ENCODE data around the gene THOC6. TPM values are rescaled to one million over a fixed set of nuclear protein-coding genes. Genes with fewer than 3 reads are reported as not detected.

The THOC6 gene
- polyA plus RNA-seq, 6 donors from 2014 or later: 35.7 to 75.7 (median 48.3) TPM

DNA sequence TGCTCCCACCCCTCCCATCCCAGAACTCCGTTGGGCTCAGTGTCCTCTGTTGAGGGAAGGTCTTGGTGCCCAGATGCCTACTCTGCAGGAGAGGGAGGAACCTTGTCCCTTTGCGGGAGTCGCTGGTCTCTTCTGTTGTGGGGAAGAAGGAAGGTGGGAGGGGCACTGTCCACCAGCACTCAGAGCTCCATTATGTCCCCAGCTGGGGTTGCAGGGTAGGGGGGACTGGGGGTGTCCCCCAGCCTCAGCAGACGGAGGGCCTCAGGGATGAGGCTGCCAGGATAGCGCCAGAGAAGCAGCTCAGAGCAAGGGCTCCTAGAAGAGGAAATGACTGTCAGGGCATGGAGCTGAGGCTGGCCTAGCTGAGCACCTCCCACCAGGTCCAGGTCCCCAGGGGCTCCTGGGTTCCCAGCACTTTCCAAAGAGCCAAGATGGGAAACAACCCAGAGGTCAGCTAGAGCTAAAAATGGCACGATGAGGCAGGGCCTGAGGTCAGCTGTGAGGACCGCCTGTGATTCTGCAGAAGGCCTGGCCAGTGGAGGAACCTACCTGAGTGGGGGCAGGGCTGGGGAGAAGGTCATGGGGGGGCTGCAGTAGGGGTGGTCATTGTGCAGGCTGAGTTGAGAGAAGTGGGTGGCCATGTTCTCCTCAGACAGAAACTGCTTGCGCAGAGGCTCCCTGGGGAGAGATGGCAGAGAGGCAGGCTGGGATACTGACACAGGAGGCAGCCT lies 986 bp upstream of the THOC6 start:
- Mint-ChIP-seq H3K4me1 (peaks cover 36 to 57% (median 56%) of the 10 kb centered on the region in 3 donors), H3K9me3 (peaks cover 0 to 4% (median 0%) of the 10 kb centered on the region in 7 donors), H3K27ac (peak overlapping the region in 5 of 6 donors; percentile 27 to 99 (median 43)), H3K36me3 (no peaks in the 10 kb centered on the region), H3K4me3 (peak overlapping the region; percentile 82 to 97 (median 95)), H3K27me3 (peaks cover 0 to 5% (median 0%) of the 10 kb centered on the region in 3 donors)
- DNase-seq (no peak), ATAC-seq (ENCODE audit: low read depth in 2 of 2) (no peak)

DNA sequence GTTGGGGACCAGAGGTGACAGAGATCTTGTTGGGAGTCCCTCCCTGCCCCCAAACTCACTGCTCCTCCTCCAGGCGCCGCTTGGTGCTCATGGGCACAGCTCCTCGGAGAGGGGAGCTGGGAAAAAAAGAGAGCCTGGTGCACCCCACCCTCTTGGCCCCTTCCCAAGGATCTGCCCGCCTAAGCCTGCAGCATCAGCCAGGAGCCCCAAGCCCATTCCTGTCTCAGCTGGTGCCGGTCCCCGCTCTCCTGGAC lies 493 bp upstream of the THOC6 start:
- H3K4me1 Mint-ChIP-seq: peaks cover 39 to 58% (median 57%) of the 10 kb centered on the region in 3 donors
- no peaks in the 10 kb centered on the region for H3K36me3 Mint-ChIP-seq
- H3K27me3 Mint-ChIP-seq: peaks cover 0 to 4% (median 3%) of the 10 kb centered on the region in 3 donors
- DNase-seq (no peak), ATAC-seq (ENCODE audit: low read depth in 2 of 2) (no peak)
- peak overlapping the region; percentile 14 to 99 (median 63) for H3K27ac Mint-ChIP-seq
- peak overlapping the region; percentile 82 to 97 (median 95) for H3K4me3 Mint-ChIP-seq
- H3K9me3 Mint-ChIP-seq: peaks cover 0 to 4% (median 0%) of the 10 kb centered on the region in 7 donors

DNA sequence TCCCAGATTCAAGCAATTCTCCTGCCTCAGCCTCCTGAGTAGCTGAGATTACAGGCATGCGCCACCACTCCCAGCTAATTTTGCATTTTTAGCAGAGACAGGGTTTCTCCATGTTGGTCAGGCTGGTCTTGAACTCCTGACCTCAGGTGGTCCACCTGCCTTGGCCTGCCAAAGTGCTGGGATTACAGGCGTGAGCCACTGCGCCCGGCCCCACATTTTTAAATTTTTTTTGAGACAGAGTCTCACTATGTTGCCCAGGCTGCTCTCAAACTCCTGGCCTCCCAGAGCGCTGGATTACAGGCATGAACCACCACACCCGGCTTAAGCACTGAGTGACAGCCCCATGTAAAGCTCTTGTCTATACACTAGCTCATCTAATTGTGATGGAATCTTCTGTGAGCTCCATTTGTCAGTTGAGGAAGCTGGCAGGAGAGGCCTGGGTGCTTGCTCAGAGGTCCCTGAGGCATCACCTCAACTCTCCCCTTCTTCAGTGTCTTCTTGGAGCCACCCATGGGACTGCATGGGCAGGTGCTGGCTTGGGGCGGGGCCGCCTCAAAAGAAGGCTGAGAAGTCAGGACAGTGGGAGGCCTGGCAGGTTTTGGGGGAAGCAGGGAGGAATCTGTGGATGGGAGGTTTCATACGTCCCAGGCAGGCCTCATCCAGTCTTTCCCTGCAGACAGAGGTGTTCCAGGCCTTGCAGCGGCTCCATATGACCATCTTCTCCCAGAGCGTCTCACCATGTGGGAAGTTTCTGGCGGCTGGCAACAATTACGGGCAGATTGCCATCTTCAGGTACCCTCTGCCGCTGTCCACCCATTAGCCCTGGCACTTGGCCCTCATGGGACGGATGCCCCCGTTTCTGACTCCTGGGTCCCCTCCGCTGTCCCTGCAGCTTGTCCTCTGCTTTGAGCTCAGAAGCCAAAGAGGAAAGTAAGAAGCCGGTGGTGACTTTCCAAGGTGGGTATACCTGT lies 1.5 kb downstream of the THOC6 start:
- H3K36me3 Mint-ChIP-seq: no peaks in the 10 kb centered on the region
- H3K4me1 Mint-ChIP-seq: peaks cover 42 to 53% (median 51%) of the 10 kb centered on the region in 3 donors
- no peaks in the 10 kb centered on the region for H3K9me3 Mint-ChIP-seq
- no peak for DNase-seq
- ATAC-seq (ENCODE audit: low read depth in 2 of 2): no peak
- peak overlapping the region in 1 of 8 donors; percentile 20 for H3K4me3 Mint-ChIP-seq
- H3K27ac Mint-ChIP-seq: peak overlapping the region in 1 of 6 donors; percentile 50
- peaks cover 10 to 23% (median 19%) of the 10 kb centered on the region in 3 donors for H3K27me3 Mint-ChIP-seq

DNA sequence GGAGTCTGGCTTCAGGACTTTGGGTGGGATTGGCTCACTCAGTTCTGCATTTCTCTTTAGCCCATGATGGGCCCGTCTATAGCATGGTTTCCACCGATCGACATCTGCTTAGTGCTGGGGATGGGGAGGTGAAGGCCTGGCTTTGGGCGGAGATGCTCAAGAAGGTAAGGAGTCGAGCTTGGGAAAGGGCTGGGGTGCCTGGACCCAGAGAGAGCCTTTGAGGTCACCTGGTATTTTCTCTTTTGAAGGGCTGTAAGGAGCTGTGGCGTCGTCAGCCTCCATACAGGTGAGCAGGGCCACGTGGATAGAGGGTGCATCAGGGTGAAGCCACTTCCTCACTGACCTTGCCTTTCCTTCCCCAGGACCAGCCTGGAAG lies 2.2 kb downstream of the THOC6 start:
- Mint-ChIP-seq H3K36me3 (no peaks in the 10 kb centered on the region), H3K27me3 (peaks cover 10 to 30% (median 26%) of the 10 kb centered on the region in 3 donors), H3K4me3 (peak overlapping the region in 1 of 8 donors; percentile 38), H3K9me3 (no peaks in the 10 kb centered on the region), H3K27ac (no peak overlapping the region), H3K4me1 (peaks cover 42 to 49% (median 46%) of the 10 kb centered on the region in 3 donors)
- DNase-seq (no peak), ATAC-seq (ENCODE audit: low read depth in 2 of 2) (no peak)

DNA sequence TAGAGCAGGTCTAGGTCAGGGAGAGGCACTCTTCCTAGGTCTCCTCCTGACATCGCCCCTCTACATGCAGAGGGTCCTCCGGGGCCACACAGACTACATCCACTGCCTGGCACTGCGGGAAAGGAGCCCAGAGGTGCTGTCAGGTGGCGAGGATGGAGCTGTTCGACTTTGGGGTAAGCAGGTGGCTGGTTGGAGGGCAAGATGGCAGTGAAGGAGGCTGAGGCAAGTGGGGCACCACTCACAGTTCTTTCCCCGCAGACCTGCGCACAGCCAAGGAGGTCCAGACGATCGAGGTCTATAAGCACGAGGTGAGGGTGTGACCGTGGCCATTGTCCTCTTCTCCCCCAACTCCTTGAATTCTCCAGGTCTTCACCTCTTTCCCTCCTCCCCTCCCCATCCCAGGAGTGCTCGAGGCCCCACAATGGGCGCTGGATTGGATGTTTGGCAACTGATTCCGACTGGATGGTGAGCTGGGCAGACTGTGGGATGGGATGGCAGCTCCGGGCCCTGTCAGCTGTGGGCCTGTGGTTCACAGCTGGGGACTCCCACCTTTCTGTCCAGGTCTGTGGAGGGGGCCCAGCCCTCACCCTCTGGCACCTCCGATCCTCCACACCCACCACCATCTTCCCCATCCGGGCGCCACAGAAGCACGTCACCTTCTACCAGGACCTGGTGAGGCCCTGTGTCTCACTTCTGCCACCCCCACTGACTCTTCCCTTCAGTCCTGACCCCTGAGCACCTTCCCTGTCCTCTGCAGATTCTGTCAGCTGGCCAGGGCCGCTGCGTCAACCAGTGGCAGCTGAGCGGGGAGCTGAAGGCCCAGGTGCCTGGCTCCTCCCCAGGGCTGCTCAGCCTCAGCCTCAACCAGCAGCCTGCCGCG lies 3.0 kb downstream of the THOC6 start:
- H3K27ac Mint-ChIP-seq: peak overlapping the region in 1 of 6 donors; percentile 57

DNA sequence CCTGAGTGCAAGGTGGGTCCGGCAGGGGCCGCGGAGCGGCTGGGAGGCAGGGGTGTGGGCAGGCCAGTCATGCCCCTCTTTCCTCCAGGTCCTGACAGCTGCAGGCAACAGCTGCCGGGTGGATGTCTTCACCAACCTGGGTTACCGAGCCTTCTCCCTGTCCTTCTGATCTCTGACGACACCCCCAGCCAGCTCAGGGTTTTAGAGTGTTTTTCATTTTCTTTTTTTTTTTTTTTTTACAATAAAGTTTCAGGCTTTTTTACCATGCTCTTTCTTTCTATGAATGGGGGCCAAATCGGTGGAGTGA lies 3.6 kb downstream of the THOC6 start:
- peak overlapping the region in 1 of 8 donors; percentile 8 for H3K4me3 Mint-ChIP-seq
- no peak overlapping the region for H3K27ac Mint-ChIP-seq
- H3K4me1 Mint-ChIP-seq: peaks cover 33 to 36% (median 36%) of the 10 kb centered on the region in 3 donors
- peaks cover 18 to 44% (median 41%) of the 10 kb centered on the region in 3 donors for H3K27me3 Mint-ChIP-seq
- H3K9me3 Mint-ChIP-seq: no peaks in the 10 kb centered on the region
- ATAC-seq (ENCODE audit: low read depth in 2 of 2) (no peak), DNase-seq (no peak)
- no peaks in the 10 kb centered on the region for H3K36me3 Mint-ChIP-seq

More for the DNA sequence above, 3.0 kb downstream of the THOC6 start:
- no peak for ATAC-seq (ENCODE audit: low read depth in 2 of 2)
- peaks cover 15 to 38% (median 35%) of the 10 kb centered on the region in 3 donors for H3K27me3 Mint-ChIP-seq
- H3K9me3 Mint-ChIP-seq: no peaks in the 10 kb centered on the region
- no peaks in the 10 kb centered on the region for H3K36me3 Mint-ChIP-seq
- H3K4me1 Mint-ChIP-seq: peaks cover 37 to 42% (median 39%) of the 10 kb centered on the region in 3 donors
- peak overlapping the region in 1 of 8 donors; percentile 38 for H3K4me3 Mint-ChIP-seq
- no peak for DNase-seq

DNA sequence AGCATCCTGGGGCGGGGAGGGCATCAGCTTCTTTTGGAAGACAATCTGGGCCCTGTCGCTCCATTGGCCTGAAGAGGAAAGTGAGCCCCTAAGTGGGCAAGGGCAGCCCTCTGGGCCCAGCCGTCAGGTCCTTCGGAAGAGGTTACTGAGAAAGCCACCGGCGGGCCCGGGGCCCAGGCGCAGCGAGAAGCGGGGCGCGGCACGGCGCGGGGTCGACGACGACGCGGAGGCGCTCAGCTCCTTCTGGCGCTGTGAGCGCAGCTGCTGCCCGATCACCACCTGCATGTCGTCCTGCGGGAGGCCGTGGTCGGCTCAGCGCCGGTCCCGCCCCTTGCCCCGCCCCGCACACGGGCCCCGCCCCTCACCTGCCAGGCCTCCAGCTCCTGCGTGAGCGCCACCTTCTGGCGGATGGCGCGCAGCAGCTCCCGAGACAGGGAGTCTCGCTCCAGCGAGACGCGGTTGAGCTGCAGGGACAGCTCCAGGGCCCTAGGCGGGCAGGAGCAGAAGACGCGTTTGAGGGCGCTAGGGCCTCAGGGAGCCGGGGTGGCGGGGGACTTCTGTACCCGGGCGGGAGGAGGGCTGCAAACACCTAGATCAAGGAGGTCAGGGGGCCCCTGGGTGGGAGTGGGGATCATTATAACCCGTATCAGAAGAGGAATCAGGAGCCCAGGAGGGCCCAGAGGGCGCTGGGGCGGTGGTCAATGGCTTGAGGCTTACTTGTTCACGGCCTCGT lies 4.3 kb downstream of the THOC6 start:
- Mint-ChIP-seq H3K36me3 (no peaks in the 10 kb centered on the region), H3K4me1 (peaks cover 26 to 29% (median 29%) of the 10 kb centered on the region in 3 donors), H3K9me3 (no peaks in the 10 kb centered on the region), H3K27me3 (peaks cover 25 to 51% (median 48%) of the 10 kb centered on the region in 3 donors), H3K4me3 (peak overlapping the region in 6 of 8 donors; percentile 40 to 76 (median 53)), H3K27ac (peak overlapping the region in 4 of 6 donors; percentile 44 to 81 (median 53))
- DNase-seq (peak; percentile 73), ATAC-seq (ENCODE audit: low read depth in 2 of 2) (peak; percentile 22 to 41)

DNA sequence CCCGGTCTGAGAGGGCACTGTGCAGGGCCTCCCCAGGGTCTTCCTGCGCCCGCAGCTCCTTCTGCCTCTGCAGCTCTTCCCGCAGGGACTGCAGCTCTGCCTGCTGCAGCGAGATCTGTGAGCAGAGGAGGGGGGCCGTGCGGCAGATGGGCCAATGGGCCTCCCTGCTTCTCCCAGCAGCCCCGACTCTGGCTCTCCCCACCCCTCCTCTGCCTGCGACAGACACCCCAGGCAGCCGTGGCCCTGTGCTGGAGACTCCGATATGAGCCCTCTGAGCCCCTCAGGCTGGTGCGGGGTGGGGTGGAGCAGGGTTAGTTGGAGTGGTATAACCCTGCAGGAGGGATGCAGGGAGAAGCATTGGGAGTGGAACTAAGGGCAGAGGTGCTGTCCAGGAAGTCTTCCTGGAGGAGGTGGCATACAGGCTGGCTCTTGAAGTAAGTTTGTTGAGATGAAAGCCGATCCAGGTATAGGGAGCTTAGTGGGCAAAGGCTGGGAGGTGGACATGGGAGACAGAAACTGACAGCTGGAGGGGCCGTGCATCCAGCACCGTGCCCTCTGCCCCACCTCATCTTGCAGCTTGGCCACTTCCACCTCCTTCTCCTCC lies 5.0 kb downstream of the THOC6 start:
- peak overlapping the region in 1 of 6 donors; percentile 41 for H3K27ac Mint-ChIP-seq
- no peaks in the 10 kb centered on the region for H3K9me3 Mint-ChIP-seq
- H3K27me3 Mint-ChIP-seq: peaks cover 31 to 58% (median 54%) of the 10 kb centered on the region in 3 donors
- peaks cover 24 to 26% (median 24%) of the 10 kb centered on the region in 3 donors for H3K4me1 Mint-ChIP-seq
- peak overlapping the region in 4 of 8 donors; percentile 21 to 61 (median 56) for H3K4me3 Mint-ChIP-seq
- H3K36me3 Mint-ChIP-seq: no peaks in the 10 kb centered on the region
- DNase-seq: no peak
- no peak for ATAC-seq (ENCODE audit: low read depth in 2 of 2)

DNA sequence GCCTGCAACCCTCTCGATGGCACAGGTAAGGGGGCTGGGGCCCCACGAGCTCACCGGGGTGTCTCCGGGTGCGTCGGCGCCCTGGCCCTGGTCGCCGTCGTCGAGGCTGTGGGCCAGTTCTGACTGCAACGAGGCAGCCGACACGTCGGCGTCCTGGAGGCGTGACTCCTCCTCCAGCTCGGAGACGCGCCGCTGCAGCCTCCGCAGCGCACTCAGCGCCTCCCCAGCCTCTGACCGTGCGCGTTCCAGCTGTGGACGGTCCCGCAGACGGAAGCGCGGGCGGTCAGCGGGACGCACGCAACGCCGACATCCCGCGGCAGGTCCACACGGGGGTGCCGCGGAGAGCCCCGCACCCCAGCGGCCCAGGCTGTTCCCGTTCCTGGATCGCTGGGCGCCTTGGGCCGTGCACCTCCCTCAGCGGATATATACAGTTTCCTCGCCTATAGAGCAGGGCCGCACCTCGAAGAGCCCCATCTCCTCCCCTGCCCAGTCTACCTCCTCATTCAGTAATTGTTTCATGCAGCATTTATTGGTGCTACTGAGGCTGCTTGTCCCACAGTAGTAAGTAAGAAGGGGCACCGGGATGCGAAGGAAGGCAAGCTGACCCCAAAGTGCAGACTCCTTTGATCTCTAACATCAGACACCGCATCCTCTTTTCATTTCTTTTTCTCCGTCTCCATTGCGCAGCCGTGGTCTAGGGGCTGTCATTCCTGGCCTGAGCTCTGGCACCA lies 5.8 kb downstream of the THOC6 start:
- ATAC-seq (ENCODE audit: low read depth in 2 of 2): no peak
- Mint-ChIP-seq H3K9me3 (no peaks in the 10 kb centered on the region), H3K27me3 (peaks cover 36 to 66% (median 63%) of the 10 kb centered on the region in 3 donors), H3K27ac (peak overlapping the region in 1 of 6 donors; percentile 57), H3K4me1 (peaks cover 18 to 21% (median 19%) of the 10 kb centered on the region in 3 donors), H3K36me3 (no peaks in the 10 kb centered on the region), H3K4me3 (peak overlapping the region in 3 of 8 donors; percentile 37 to 53 (median 53))
- DNase-seq: no peak

DNA sequence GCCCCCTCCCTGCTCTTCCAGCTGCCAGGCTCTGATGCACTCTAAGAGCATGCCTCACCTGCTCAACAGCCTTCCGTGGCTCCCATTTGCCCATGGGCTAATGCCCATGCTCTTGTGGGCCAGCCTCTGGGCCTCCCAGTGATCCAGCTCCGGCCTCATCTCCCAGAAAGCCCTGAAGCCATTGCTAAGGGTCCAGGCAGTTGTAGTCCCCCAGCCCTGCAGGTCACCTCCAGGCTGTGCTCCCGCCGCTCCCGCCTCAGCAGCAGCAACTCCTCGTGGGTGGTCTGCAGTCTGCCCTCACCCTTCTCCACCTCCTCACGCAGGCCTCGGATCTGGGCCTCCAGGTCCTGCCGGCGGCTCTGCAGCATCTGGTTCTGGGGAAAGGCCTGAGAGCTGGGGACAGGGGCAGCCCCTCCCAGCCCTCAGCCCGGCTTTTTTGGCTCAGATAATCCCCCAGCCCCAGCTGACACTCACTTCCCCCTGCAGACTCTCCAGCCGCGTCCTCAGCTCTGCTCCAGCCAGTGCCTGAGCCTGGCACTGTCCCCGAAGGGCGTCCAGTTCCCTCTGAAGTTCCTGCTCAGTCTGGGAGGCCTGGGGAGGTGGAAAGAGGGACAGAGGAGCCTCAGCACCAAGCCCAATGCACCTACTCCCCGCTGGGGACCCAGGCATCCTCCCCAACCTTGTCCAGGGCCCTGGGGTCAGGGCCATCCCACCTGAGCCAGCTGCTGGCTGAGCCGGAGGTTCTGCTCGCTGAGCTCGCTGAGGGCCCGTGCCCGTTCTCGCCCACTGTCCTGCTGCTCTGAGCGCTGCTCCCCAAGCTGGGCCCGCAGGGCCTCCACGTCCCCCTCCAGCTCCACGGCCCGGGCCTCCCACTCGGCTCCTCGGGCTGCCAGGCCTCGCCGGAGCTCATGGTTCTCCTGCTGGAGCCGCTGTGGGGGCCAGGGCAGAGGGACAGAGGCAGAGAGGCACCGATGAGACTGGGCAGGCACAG lies 6.7 kb downstream of the THOC6 start:
- H3K36me3 Mint-ChIP-seq: no peaks in the 10 kb centered on the region
- H3K27me3 Mint-ChIP-seq: peaks cover 39 to 75% (median 71%) of the 10 kb centered on the region in 3 donors
- no peaks in the 10 kb centered on the region for H3K9me3 Mint-ChIP-seq
- no peak for ATAC-seq (ENCODE audit: low read depth in 2 of 2)
- DNase-seq: no peak
- H3K4me3 Mint-ChIP-seq: peak overlapping the region in 4 of 8 donors; percentile 6 to 61 (median 36)
- peaks cover 17 to 22% (median 21%) of the 10 kb centered on the region in 3 donors for H3K4me1 Mint-ChIP-seq
- peak overlapping the region in 1 of 6 donors; percentile 57 for H3K27ac Mint-ChIP-seq
